GM12892 (cell line): ENCODE results near the gene PIK3R5.

Experiments
- POLR2A ChIP-seq: IDR thresholded peaks from 2 replicates; pipeline ENCODE4 v1.6.1; 2011; ENCODE audit warnings: low read depth, low read length, control low read depth
- POLR2AphosphoS5 ChIP-seq: IDR thresholded peaks from 2 replicates; pipeline ENCODE4 v1.6.1; 2011; ENCODE audit warnings: low read depth, low read length, control low read depth
- TAF1 ChIP-seq: IDR thresholded peaks from 2 replicates; pipeline ENCODE4 v1.6.1; 2011; ENCODE audit warnings: low read depth, mild to moderate bottlenecking, control low read depth, low read length, borderline replicate concordance

GRCh38 chr17:8961829-8962228 is 3.7 kb downstream of the PIK3R5 start:
- TF ChIP-seq TAF1 (no peak), POLR2AphosphoS5 (no peak), POLR2A (no peak)
